Effector memory CD4-positive, alpha-beta T cell (primary cell): ENCODE results near the gene DSP.

Source experiments
- DNase-seq, 3 donors: peaks; one replicate each; pipeline ENCODE4 v3.0.0-alpha.2; 2020
- H3K27ac ChIP-seq: 2 replicates; pipeline ENCODE4 v1.7.0; 2013; ENCODE audit warnings: mild to moderate bottlenecking, low read length, moderate library complexity; ENCODE audit not compliant: insufficient read depth, poor library complexity, severe bottlenecking
- H3K27me3 ChIP-seq: replicated peaks from 2 replicates; pipeline ENCODE4 v1.7.0; 2013; ENCODE audit warnings: mild to moderate bottlenecking, low read length; ENCODE audit not compliant: insufficient read depth, control insufficient read depth, poor library complexity, severe bottlenecking
- H3K36me3 ChIP-seq: 2 replicates; pipeline ENCODE4 v1.7.0; 2013; ENCODE audit warnings: mild to moderate bottlenecking, low read length, moderate library complexity; ENCODE audit not compliant: control insufficient read depth, insufficient read depth
- H3K4me1 ChIP-seq: 2 replicates; pipeline ENCODE4 v1.7.0; 2013; ENCODE audit warnings: low read length, mild to moderate bottlenecking; ENCODE audit not compliant: control insufficient read depth, insufficient read depth, poor library complexity, severe bottlenecking
- H3K4me3 ChIP-seq: 2 replicates; pipeline ENCODE4 v1.7.0; 2013; ENCODE audit warnings: low read length, low read depth, mild to moderate bottlenecking; ENCODE audit not compliant: insufficient read depth, poor library complexity, severe bottlenecking
- H3K9me3 ChIP-seq: 2 replicates; pipeline ENCODE4 v1.7.0; 2013; ENCODE audit warnings: mild to moderate bottlenecking, low read length, moderate library complexity; ENCODE audit not compliant: control insufficient read depth

Gene DSP

GRCh38 chr6:7546020-7546369 lies 4.5 kb downstream of the DSP start:
- Histone ChIP-seq H3K27me3 (peaks cover 29% of the 10 kb centered on the region), H3K4me3 (no peak overlapping the region), H3K9me3 (no peaks in the 10 kb centered on the region), H3K27ac (no peak overlapping the region), H3K36me3 (no peaks in the 10 kb centered on the region), H3K4me1 (peaks cover 17% of the 10 kb centered on the region)
- DNase-seq = no peak

DNA sequence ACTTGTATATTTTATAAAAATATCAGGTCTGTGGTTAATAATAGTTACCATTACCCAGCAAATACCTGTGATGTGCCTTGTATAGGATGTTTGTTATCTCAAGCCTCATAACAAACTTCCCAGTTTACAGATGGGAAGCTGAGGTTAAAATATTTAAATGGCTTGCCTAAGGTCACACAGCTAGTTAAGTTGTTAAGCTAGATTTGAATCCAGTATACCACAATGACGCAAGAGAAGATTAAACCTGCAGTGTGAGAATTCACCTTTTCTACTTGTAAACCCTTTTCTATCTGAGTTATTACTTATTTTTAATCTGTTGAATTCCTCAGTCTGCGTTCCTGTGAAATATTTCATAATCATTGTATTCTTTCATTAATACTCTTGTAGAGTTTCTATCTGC lies 4.9 kb downstream of the DSP start:
- Histone ChIP-seq H3K36me3 (no peaks in the 10 kb centered on the region), H3K9me3 (no peaks in the 10 kb centered on the region), H3K4me1 (peaks cover 15% of the 10 kb centered on the region), H3K4me3 (no peak overlapping the region), H3K27ac (no peak overlapping the region), H3K27me3 (peaks cover 29% of the 10 kb centered on the region)
- no peak for DNase-seq

DNA sequence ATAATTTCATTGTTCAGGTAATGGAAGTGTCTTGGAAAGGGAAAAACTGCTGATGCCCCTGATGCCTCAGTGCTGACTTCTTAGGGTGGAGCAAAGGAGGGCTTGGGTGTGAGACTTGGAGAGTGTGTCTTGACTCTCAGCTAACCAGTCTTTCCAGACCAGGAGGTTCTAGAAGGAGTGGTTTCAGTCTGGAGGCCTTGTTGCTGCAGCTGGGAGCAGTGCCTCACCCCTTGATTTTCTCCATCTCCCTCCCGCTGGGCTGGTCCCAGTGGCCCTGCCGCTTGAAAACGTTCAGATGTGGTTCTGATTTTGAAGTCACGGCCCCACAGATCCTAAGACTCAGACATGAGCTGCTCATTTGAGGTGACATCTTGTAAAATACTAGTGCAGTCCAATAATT lies 5.4 kb downstream of the DSP start:
- no peak for DNase-seq
- peaks cover 11% of the 10 kb centered on the region for H3K4me1 ChIP-seq
- H3K27ac ChIP-seq = no peak overlapping the region
- no peaks in the 10 kb centered on the region for H3K9me3 ChIP-seq
- no peaks in the 10 kb centered on the region for H3K36me3 ChIP-seq
- H3K4me3 ChIP-seq = no peak overlapping the region
- H3K27me3 ChIP-seq = peaks cover 29% of the 10 kb centered on the region

- Histone ChIP-seq H3K36me3 (no peaks in the 10 kb centered on the region), H3K27ac (no peak overlapping the region), H3K9me3 (no peaks in the 10 kb centered on the region), H3K4me3 (no peak overlapping the region), H3K27me3 (peaks cover 26% of the 10 kb centered on the region), H3K4me1 (peaks cover 7% of the 10 kb centered on the region)
- DNase-seq = no peak
These were observed 5.8 kb downstream of the DSP start for GRCh38 chr6:7547315-7547714.

DNA sequence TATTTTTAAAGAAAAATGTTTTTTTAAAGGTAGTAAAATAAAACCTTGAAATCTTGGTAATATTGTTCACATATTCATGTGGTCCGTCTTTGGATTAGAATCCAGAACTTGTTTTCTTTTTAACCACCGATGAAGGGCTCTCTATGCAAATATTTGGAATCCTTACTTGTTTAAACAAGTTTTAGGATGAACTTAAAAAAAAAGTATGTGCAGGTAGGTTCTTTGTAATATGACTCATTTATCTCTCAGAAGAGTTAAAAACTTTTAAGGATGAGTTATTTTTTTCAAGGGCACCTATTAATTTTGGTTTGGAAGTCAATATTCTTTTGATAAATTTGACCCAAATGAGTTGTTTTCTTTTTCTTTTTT lies 8.9 kb downstream of the DSP start:
- H3K4me1 ChIP-seq = no peaks in the 10 kb centered on the region
- no peak for DNase-seq
- no peak overlapping the region for H3K4me3 ChIP-seq
- H3K27ac ChIP-seq = no peak overlapping the region
- H3K36me3 ChIP-seq = no peaks in the 10 kb centered on the region
- H3K27me3 ChIP-seq = peaks cover 12% of the 10 kb centered on the region
- H3K9me3 ChIP-seq = no peaks in the 10 kb centered on the region

DNA sequence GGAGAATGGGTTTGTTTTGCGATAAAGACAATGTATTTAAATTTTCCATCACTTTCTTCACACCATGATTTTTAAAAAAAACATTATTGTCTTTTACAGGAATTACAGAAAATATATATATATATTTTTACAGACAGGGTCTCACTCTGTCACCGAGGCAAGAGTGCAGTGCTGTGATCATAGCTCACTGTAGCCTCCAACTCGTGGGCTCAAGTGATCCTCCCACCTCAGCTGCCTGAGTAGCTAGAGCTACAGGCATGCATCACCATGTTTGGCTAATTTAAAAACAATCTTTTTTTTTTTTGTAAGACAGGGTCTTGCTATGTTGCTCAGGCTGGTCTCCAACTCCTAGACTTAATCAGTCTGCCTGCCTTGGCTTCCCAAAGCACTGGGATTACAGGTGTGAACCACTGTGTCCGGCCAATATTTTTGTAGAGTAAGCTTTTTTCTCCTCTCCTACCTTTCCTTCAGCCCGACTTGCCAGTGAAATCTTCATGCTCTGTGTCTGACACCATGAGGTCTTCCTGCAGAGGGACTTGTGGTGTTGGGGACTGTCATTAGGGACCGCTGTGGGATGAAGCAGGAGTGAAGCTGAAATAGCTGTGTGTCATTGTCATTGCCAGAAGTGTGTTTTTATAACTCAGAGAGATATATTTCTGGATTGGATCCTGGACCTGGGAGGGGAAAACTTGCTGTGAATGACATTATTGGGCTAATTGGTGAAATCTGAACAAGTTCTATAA lies 13.2 kb downstream of the DSP start:
- no peak overlapping the region for H3K4me3 ChIP-seq
- no peaks in the 10 kb centered on the region for H3K36me3 ChIP-seq
- no peak for DNase-seq
- no peaks in the 10 kb centered on the region for H3K9me3 ChIP-seq
- no peak overlapping the region for H3K27ac ChIP-seq
- H3K4me1 ChIP-seq = no peaks in the 10 kb centered on the region
- peaks cover 4% of the 10 kb centered on the region for H3K27me3 ChIP-seq

- Histone ChIP-seq H3K27me3 (no peaks in the 10 kb centered on the region), H3K27ac (no peak overlapping the region), H3K36me3 (no peaks in the 10 kb centered on the region), H3K4me1 (no peaks in the 10 kb centered on the region), H3K4me3 (no peak overlapping the region), H3K9me3 (no peaks in the 10 kb centered on the region)
- no peak for DNase-seq
These were observed 14.2 kb downstream of the DSP start for GRCh38 chr6:7555671-7556070.

- no peaks in the 10 kb centered on the region for H3K9me3 ChIP-seq
- no peak overlapping the region for H3K27ac ChIP-seq
- H3K4me3 ChIP-seq = no peak overlapping the region
- no peak for DNase-seq
- H3K27me3 ChIP-seq = no peaks in the 10 kb centered on the region
- H3K4me1 ChIP-seq = no peaks in the 10 kb centered on the region
- no peaks in the 10 kb centered on the region for H3K36me3 ChIP-seq
These were observed 15.1 kb downstream of the DSP start for GRCh38 chr6:7556394-7557106.

GRCh38 chr6:7557652-7558051 lies 16.2 kb downstream of the DSP start:
- Histone ChIP-seq H3K36me3 (no peaks in the 10 kb centered on the region), H3K4me3 (no peak overlapping the region), H3K27me3 (no peaks in the 10 kb centered on the region), H3K9me3 (no peaks in the 10 kb centered on the region), H3K27ac (no peak overlapping the region), H3K4me1 (no peaks in the 10 kb centered on the region)
- no peak for DNase-seq

GRCh38 chr6:7558781-7559180 lies 17.3 kb downstream of the DSP start:
- no peaks in the 10 kb centered on the region for H3K9me3 ChIP-seq
- H3K4me3 ChIP-seq = no peak overlapping the region
- no peak for DNase-seq
- no peaks in the 10 kb centered on the region for H3K36me3 ChIP-seq
- no peaks in the 10 kb centered on the region for H3K4me1 ChIP-seq
- H3K27me3 ChIP-seq = no peaks in the 10 kb centered on the region
- no peak overlapping the region for H3K27ac ChIP-seq
